Effector memory CD8-positive, alpha-beta T cell (primary cell): ENCODE results near the gene MINDY2.
"Not testable (repeated sequence)": the region's sequence is repeated elsewhere in the genome, so short reads cannot be mapped to it uniquely, and the experiment has no call there.

Experiments used
- ATAC-seq: fragments of 150-1000 bp; cut with Tn5 transposase; replicated peaks from 2 replicates; pipeline ENCODE4 v1.10.0; 2021; ENCODE audit warnings: mild to moderate bottlenecking, moderate library complexity
- DNase-seq, 3 experiments: peaks; one replicate each; pipeline ENCODE4 v3.0.0; 2021
- H3K27ac Mint-ChIP-seq, 2 donors: one replicate each; pipeline ENCODE4 v1.8.0; 2022; ENCODE audit warnings: mild to moderate bottlenecking in 2 of 2, mixed read lengths in 2 of 2, moderate library complexity in 2 of 2
- H3K27me3 Mint-ChIP-seq, 2 donors: one replicate each; pipeline ENCODE4 v1.8.0; 2022; ENCODE audit warnings: mixed read lengths in 2 of 2
- H3K36me3 Mint-ChIP-seq: one replicate; pipeline ENCODE4 v1.8.0; 2022; ENCODE audit warnings: mild to moderate bottlenecking, moderate library complexity, mixed read lengths; ENCODE audit not compliant: insufficient read depth
- H3K4me1 Mint-ChIP-seq, 2 donors: one replicate each; pipeline ENCODE4 v1.8.0; 2022; ENCODE audit warnings: low read depth in 2 of 2, mixed read lengths in 2 of 2
- H3K4me3 Mint-ChIP-seq, 2 donors: one replicate each; pipeline ENCODE4 v1.8.0; 2022; ENCODE audit warnings: mild to moderate bottlenecking in 2 of 2, mixed read lengths in 2 of 2, moderate library complexity in 2 of 2
- H3K9me3 Mint-ChIP-seq, 2 donors: one replicate each; pipeline ENCODE4 v1.8.0; 2022; ENCODE audit warnings: mixed read lengths in 2 of 2

MINDY2 gene

GRCh38 chr15:58762285-58762684 is 8.8 kb upstream of the MINDY2 start:
- H3K4me1 Mint-ChIP-seq: no peaks in the 10 kb centered on the region
- no peaks in the 10 kb centered on the region for H3K36me3 Mint-ChIP-seq
- H3K27me3 Mint-ChIP-seq: no peaks in the 10 kb centered on the region
- no peak overlapping the region for H3K27ac Mint-ChIP-seq
- ATAC-seq (no peak), DNase-seq (no peak)
- H3K9me3 Mint-ChIP-seq: peaks cover 0 to 1% of the 10 kb centered on the region in 2 donors
- no peak overlapping the region for H3K4me3 Mint-ChIP-seq

- ATAC-seq: no peak
- H3K36me3 Mint-ChIP-seq: no peaks in the 10 kb centered on the region
- H3K4me3 Mint-ChIP-seq: no peak overlapping the region
- peaks cover 0 to 1% of the 10 kb centered on the region in 2 donors for H3K9me3 Mint-ChIP-seq
- no peaks in the 10 kb centered on the region for H3K4me1 Mint-ChIP-seq
- H3K27me3 Mint-ChIP-seq: no peaks in the 10 kb centered on the region
- no peak for DNase-seq
- H3K27ac Mint-ChIP-seq: no peak overlapping the region
Measured at GRCh38 chr15:58762731-58763130, 8.4 kb upstream of the MINDY2 start.

- ATAC-seq (no peak), DNase-seq (no peak)
- peaks cover 0 to 1% of the 10 kb centered on the region in 2 donors for H3K9me3 Mint-ChIP-seq
- peaks cover 3% of the 10 kb centered on the region for H3K36me3 Mint-ChIP-seq
- no peaks in the 10 kb centered on the region for H3K4me1 Mint-ChIP-seq
- no peaks in the 10 kb centered on the region for H3K27me3 Mint-ChIP-seq
- no peak overlapping the region for H3K4me3 Mint-ChIP-seq
- no peak overlapping the region for H3K27ac Mint-ChIP-seq
Measured at GRCh38 chr15:58764468-58764867, 6.6 kb upstream of the MINDY2 start.

- Mint-ChIP-seq H3K27me3 (no peaks in the 10 kb centered on the region), H3K36me3 (peaks cover 6% of the 10 kb centered on the region), H3K4me1 (peaks cover 4 to 7% of the 10 kb centered on the region in 2 donors), H3K4me3 (no peak overlapping the region), H3K9me3 (peaks cover 0 to 1% of the 10 kb centered on the region in 2 donors), H3K27ac (no peak overlapping the region)
- DNase-seq (no peak), ATAC-seq (no peak)
Measured at GRCh38 chr15:58766290-58766689, 4.8 kb upstream of the MINDY2 start.

GRCh38 chr15:58768601-58769004 is 2.5 kb upstream of the MINDY2 start:
- not testable (repeated sequence) for DNase-seq, H3K27me3 Mint-ChIP-seq, ATAC-seq, H3K9me3 Mint-ChIP-seq, H3K4me3 Mint-ChIP-seq, H3K27ac Mint-ChIP-seq, H3K36me3 Mint-ChIP-seq
- H3K4me1 Mint-ChIP-seq: peaks cover 7 to 13% of the 10 kb centered on the region in 2 donors

GRCh38 chr15:58770519-58770856 is 614 bp upstream of the MINDY2 start:
- H3K27me3 Mint-ChIP-seq: no peaks in the 10 kb centered on the region
- no peak overlapping the region for H3K4me3 Mint-ChIP-seq
- no peaks in the 10 kb centered on the region for H3K9me3 Mint-ChIP-seq
- peak overlapping the region; percentile 94 to 96 for H3K27ac Mint-ChIP-seq
- no peak for DNase-seq
- peaks cover 7% of the 10 kb centered on the region for H3K36me3 Mint-ChIP-seq
- ATAC-seq: peak; percentile 43
- peaks cover 7 to 13% of the 10 kb centered on the region in 2 donors for H3K4me1 Mint-ChIP-seq

- no peaks in the 10 kb centered on the region for H3K27me3 Mint-ChIP-seq
- DNase-seq: peak in 1 of 3 experiments; percentile 14
- H3K36me3 Mint-ChIP-seq: peaks cover 7% of the 10 kb centered on the region
- ATAC-seq: no peak
- H3K4me1 Mint-ChIP-seq: peaks cover 7 to 13% of the 10 kb centered on the region in 2 donors
- H3K4me3 Mint-ChIP-seq: no peak overlapping the region
- H3K27ac Mint-ChIP-seq: peak overlapping the region; percentile 94 to 96
- no peaks in the 10 kb centered on the region for H3K9me3 Mint-ChIP-seq
Measured at GRCh38 chr15:58771621-58772250, 634 bp downstream of the MINDY2 start.

- ATAC-seq (no peak), DNase-seq (no peak)
- Mint-ChIP-seq H3K27me3 (no peaks in the 10 kb centered on the region), H3K4me1 (peaks cover 7 to 19% of the 10 kb centered on the region in 2 donors), H3K36me3 (peaks cover 7% of the 10 kb centered on the region), H3K27ac (no peak overlapping the region), H3K9me3 (no peaks in the 10 kb centered on the region), H3K4me3 (no peak overlapping the region)
Measured at GRCh38 chr15:58773024-58773423, 1.9 kb downstream of the MINDY2 start.

- no peak overlapping the region for H3K4me3 Mint-ChIP-seq
Measured at GRCh38 chr15:58775402-58775801, 4.3 kb downstream of the MINDY2 start.

GRCh38 chr15:58777107-58777506 is 6.0 kb downstream of the MINDY2 start:
- Mint-ChIP-seq H3K4me1 (peaks cover 6 to 11% of the 10 kb centered on the region in 2 donors), H3K9me3 (no peaks in the 10 kb centered on the region), H3K36me3 (peaks cover 11% of the 10 kb centered on the region), H3K27ac (peak overlapping the region in 1 of 2 donors; percentile 10), H3K27me3 (no peaks in the 10 kb centered on the region), H3K4me3 (peak overlapping the region in 1 of 2 donors; percentile 26)
- DNase-seq (no peak), ATAC-seq (no peak)

More at GRCh38 chr15:58775402-58775801, 4.3 kb downstream of the MINDY2 start:
- ATAC-seq (no peak), DNase-seq (no peak)
- Mint-ChIP-seq H3K9me3 (no peaks in the 10 kb centered on the region), H3K27ac (no peak overlapping the region), H3K36me3 (peaks cover 12% of the 10 kb centered on the region), H3K27me3 (no peaks in the 10 kb centered on the region), H3K4me1 (peaks cover 10 to 19% of the 10 kb centered on the region in 2 donors)

- Mint-ChIP-seq H3K4me1 (peaks cover 6 to 11% of the 10 kb centered on the region in 2 donors), H3K27me3 (no peaks in the 10 kb centered on the region), H3K36me3 (peaks cover 11% of the 10 kb centered on the region), H3K4me3 (no peak overlapping the region), H3K27ac (no peak overlapping the region), H3K9me3 (no peaks in the 10 kb centered on the region)
- DNase-seq (no peak), ATAC-seq (no peak)
Measured at GRCh38 chr15:58779554-58779953, 8.5 kb downstream of the MINDY2 start.

GRCh38 chr15:58785355-58785754 is 14.3 kb downstream of the MINDY2 start:
- peaks cover 18% of the 10 kb centered on the region for H3K36me3 Mint-ChIP-seq

GRCh38 chr15:58788056-58788710 is 17.1 kb downstream of the MINDY2 start:
- Mint-ChIP-seq H3K4me3 (no peak overlapping the region), H3K9me3 (no peaks in the 10 kb centered on the region), H3K27me3 (no peaks in the 10 kb centered on the region), H3K36me3 (peaks cover 20% of the 10 kb centered on the region), H3K27ac (no peak overlapping the region), H3K4me1 (peaks cover 2 to 10% of the 10 kb centered on the region in 2 donors)
- DNase-seq: no peak
- no peak for ATAC-seq

More at GRCh38 chr15:58785355-58785754, 14.3 kb downstream of the MINDY2 start:
- Mint-ChIP-seq H3K4me3 (no peak overlapping the region), H3K27me3 (no peaks in the 10 kb centered on the region), H3K27ac (no peak overlapping the region), H3K4me1 (peaks cover 6% of the 10 kb centered on the region in 2 donors), H3K9me3 (no peaks in the 10 kb centered on the region)
- ATAC-seq: no peak
- DNase-seq: no peak

GRCh38 chr15:58793862-58794261 is 22.8 kb downstream of the MINDY2 start:
- H3K4me3 Mint-ChIP-seq: no peak overlapping the region
- H3K27ac Mint-ChIP-seq: no peak overlapping the region
- H3K4me1 Mint-ChIP-seq: peaks cover 9 to 32% of the 10 kb centered on the region in 2 donors
- peaks cover 13% of the 10 kb centered on the region for H3K36me3 Mint-ChIP-seq
- DNase-seq: no peak
- no peaks in the 10 kb centered on the region for H3K9me3 Mint-ChIP-seq
- H3K27me3 Mint-ChIP-seq: no peaks in the 10 kb centered on the region
- no peak for ATAC-seq
